ENCODE results near the gene MDFI.

The MDFI gene

DNA sequence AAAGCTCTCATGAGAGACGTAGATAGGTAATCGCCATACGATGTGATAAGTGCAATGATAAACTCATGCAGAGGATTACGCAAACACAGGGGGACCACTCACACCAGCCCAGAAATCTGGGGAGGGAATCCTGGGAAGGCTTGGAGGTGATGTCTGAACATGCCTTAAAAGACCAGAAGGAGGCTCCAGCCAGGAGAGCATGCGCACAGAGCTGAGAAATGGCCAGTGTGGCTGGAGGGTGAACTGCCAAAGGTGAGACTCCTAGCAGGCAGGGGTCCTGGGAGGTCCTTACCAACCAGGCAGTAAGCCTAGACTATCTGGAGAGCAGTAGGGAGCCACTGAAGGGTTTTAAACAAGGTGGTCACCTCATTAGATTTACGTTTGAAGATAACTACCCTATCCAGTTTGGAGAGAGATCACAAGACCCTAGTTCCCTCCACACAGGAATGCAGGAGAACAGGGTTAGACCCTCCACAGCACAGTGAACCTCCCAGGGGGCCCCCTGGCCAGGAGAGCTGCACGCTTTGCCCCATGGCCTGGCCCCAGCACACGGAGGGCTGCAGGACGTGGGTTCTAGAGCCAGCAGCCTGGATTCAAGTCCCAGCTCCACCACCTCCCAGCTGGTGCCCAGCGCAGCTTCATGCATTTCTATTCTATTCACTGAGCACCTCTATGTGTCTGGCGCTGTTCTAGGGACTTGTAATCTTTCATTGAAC, 13.1 kb downstream of the MDFI start:
- DNase-seq (ENCODE audit: low read depth): no peak

DNA sequence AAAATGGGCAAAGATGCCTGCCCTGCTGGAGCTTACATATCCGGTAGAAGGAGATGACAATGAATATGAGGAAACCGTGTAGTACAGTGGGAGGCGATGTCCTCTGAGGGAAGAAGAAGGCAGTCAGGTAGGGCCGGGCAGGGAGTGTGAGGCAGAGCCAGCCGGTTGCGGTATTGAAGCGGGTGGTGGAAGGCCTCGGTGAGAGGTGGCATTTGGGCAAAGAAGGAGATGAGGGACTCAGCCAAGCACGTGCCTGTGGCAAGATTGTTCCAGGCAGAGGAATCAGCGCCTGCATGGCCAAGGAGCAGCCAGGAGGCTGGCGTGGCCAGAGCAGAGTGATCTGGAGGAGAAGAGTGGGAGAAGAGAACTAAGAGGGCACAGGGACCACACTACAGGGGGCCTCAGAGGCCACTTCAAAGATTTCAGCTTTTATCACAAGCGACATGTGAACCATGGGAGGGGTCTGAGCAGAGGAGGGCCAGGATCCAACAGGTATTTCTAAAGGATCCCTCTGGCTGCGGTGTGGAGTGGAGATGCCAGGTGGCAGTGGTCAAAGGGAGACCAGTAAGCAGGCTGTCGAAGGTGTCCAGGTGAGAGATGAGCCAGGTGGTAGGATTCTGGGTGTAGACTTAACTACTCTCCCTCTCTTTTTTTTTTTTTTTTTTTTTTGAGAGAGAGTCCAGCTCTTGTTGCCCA, 13.8 kb downstream of the MDFI start:
- DNase-seq (ENCODE audit: low read depth): no peak

DNA sequence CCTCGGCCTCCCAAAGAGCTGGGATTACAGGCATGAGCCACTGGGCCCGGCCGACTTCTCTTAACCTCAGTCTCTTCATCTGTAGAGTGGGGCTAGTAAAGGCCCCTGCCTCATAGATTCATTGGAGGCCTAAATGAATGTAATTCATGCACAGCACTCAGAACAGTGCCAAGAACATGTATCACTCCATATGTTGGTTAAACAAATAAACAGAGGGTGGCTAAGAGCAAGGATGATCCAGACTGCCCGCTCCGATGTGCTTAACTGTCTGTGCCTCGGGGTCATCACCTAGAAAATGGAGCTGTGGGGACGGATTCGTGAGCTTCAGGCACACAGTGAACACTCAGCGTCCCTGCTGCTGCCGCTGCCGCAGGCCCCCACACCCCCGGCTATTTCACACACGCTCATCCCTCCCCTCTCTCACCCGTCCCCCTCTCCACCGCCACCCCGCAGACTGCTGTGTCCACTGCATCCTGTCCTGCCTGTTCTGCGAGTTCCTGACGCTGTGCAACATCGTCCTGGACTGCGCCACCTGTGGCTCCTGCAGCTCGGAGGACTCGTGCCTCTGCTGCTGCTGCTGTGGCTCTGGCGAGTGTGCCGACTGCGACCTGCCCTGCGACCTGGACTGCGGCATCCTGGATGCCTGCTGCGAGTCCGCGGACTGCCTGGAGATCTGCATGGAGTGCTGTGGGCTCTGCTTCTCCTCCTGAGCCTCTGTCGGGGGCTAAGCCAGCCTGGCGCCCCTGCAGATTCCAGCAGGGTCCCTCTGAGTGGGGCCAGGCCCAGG, 14.8 kb downstream of the MDFI start:
- no peak for DNase-seq (ENCODE audit: low read depth)

GRCh38 chr6:41653691-41654090, 15.4 kb downstream of the MDFI start:
- DNase-seq (ENCODE audit: low read depth): no peak

DNA sequence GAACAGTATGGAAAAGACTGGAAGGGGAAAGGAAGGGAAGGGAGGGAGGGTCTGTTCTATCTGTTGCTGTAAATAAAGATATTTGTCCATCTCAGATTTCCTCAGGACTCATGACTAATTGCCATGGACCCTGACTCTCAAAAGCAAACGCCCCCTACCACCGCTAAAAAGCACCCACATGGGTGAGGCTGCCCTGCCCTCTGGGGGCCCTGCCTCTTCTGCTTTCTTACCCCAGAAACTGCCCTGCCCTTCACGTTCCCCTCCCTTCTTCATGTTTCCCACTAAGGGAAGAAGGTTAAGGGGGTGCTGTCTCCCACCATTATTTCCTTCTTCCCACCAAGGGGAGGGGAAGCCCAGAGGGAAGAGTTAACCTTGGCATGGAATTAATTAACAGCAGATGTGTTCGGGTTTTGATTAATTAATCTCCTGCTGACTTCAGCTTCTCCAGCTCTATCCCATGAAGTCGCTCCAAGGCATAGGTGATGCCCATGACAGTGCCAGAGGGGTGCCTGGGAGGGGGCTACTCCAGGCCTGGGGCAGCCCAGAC, 16.0 kb downstream of the MDFI start:
- no peak for DNase-seq (ENCODE audit: low read depth)

DNA sequence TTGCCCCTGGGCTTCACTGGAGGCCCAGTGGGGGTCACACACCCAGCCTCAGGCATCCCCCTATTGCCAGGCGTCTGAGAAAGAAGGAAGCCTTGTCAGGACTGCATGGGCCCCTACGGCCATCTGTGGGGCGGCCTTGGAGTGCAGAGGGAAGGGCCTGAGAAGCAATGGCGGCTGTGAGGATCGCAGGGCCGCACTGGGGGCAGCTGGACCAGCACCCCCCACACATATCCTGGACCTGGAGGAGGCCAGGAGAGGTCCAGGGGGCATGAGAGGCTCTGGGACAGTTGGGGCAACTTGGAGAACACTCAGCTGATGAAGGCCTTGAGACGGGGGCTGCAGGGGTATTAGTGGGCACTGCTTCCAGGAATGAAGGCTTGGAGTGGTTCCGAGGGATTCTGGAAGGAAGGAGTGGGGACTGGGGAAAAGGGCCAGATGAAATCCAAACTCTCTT, 16.5 kb downstream of the MDFI start:
- no peak for DNase-seq (ENCODE audit: low read depth)

DNA sequence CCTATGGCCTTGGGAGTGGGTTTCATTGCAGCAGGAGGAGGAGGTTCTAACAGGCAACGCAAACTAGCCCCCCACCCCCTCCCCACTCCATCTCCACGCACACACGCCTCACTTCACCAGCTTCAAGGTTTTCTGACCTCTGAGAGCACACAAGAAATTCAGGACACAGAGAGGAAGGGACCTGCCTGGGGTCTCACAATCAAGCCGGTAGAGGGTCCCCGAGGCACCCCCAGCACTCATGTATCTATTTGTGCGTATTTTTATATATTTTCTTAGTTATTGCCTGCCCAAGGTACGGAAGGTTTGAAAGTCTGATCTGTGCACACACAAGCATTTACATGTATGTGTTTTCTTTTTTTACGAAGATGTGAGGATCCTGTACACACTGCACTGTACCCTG, 16.9 kb downstream of the MDFI start:
- DNase-seq (ENCODE audit: low read depth): no peak

DNA sequence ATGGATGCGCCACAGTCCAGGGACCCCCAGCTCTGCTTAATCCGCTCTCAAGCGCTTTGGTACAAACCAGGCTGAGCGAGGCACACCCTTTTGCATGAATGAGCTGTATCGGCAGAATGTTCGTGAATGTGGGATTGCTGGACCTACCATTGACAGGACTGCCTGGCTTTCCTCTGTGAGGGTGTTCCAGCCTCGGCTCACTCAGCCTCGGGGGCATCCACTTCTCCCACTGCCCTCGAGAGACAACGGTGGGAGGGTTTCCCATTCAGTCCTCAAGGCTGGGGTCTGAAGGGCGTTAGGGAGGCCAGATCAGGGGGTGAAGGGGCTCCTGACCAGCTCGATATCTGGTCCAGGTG, 17.4 kb downstream of the MDFI start:
- no peak for DNase-seq (ENCODE audit: low read depth)

GRCh38 chr6:41656002-41656691, 17.9 kb downstream of the MDFI start:
- DNase-seq (ENCODE audit: low read depth): no peak

DNA sequence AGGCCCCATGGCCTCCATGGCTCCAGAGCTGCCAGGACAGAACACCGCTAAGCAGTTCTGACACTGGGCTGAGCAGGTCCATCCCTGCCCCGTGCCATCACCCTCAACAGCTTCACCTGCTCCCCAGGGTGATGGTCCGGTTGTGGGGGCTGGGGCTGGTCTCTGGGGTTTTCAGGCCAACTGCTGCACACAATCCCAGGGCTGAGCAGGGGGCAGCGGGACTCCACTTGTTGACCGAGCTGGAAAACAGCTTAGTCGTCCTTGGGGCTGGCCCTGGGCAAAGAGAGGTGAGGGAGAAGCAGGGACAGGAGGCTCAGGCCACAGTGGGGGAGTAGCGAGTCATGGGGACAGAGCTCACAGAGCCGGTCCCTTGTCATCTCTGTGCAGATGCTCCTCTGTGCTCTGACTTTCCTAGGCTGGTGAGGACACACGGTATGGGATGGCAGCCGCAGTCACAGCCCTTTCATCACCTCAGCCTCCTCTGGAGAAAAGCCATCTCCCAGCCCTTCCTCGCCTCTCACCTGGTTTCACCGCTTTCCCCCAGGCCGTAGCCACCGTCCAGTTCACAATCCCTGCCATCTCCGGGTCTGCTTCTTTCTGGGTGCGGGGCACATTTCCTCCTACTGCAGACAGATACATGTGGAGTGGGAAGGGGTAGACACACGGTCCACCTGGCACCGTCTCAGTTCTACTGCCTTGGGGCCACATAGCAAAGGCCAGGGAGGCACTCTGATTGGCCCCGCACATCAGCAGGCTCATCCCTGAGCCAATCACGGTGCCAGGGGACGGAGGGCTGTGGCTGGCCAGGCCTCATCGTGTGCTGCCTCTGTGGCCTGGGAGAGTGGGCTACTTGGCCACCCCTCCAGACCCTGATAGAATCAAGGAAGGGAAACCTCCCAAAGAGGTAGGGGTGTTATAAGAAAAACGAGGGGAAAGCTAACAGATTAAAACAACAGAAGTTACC, 19.1 kb downstream of the MDFI start:
- DNase-seq (ENCODE audit: low read depth): no peak

- no peak for DNase-seq (ENCODE audit: low read depth)
Observed at GRCh38 chr6:41658636-41659035, 20.4 kb downstream of the MDFI start.

- no peak for DNase-seq (ENCODE audit: low read depth)
Observed at GRCh38 chr6:41659935-41660334, 21.7 kb downstream of the MDFI start.

- no peak for DNase-seq (ENCODE audit: low read depth)
Observed at GRCh38 chr6:41663568-41663967, 25.3 kb downstream of the MDFI start.

DNA sequence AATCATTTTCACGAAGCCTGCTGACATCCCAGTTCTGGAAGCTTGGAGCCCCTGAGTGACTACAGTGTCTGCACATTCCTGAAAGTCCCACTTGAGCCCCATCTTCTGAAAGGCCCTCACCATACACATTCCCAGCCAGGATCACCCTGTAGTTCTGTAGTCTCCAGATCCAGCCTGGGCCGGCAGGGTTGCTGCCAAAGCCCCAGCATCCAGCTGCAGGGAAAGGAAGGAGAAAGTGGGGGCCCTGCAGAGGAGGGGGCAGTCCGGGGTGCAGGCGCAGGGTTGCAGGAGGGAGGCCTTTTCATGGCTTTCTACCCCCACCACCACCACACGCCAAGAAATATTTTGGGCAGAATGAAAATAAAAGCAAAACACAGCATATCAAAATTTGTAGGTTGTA, 26.0 kb downstream of the MDFI start:
- DNase-seq (ENCODE audit: low read depth): no peak

GRCh38 chr6:41667195-41667594, 28.9 kb downstream of the MDFI start:
- DNase-seq (ENCODE audit: low read depth): no peak

GRCh38 chr6:41668968-41669367, 30.7 kb downstream of the MDFI start:
- DNase-seq (ENCODE audit: low read depth): no peak

GRCh38 chr6:41670703-41671360, 32.6 kb downstream of the MDFI start:
- DNase-seq (ENCODE audit: low read depth): no peak

GRCh38 chr6:41671376-41671775, 33.1 kb downstream of the MDFI start:
- DNase-seq (ENCODE audit: low read depth): no peak

DNA sequence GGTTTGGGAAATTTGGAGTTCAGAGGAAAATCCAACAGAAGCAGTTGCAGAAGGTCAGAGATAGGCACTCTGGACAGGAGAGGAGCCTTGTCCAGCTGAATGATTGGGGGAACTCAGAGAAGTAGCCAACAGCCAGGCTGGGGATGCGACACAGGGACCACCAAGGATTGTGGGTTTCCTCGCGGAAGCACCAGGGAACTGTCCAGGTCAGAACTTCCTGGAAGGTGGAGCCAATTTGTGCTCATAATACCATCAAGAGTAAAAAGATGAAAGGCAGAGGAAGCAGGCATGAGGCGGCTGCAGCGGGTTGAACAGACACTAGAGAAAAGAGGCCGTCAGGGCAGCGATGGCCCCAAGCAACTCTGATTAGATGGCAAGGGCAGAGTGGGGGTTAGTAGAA, 33.7 kb downstream of the MDFI start:
- DNase-seq (ENCODE audit: low read depth): no peak
